ENCODE results near the gene DCP2. TPM values are rescaled to one million over a fixed set of nuclear protein-coding genes. Genes with fewer than 3 reads are reported as not detected.
"Not testable (repeated sequence)": the region's sequence is repeated elsewhere in the genome, so short reads cannot be mapped to it uniquely, and the experiment has no call there.

DCP2 gene
- total and polyA plus RNA-seq, 2 donors from 2014 or later = 6.9 to 43.0 TPM

DNA sequence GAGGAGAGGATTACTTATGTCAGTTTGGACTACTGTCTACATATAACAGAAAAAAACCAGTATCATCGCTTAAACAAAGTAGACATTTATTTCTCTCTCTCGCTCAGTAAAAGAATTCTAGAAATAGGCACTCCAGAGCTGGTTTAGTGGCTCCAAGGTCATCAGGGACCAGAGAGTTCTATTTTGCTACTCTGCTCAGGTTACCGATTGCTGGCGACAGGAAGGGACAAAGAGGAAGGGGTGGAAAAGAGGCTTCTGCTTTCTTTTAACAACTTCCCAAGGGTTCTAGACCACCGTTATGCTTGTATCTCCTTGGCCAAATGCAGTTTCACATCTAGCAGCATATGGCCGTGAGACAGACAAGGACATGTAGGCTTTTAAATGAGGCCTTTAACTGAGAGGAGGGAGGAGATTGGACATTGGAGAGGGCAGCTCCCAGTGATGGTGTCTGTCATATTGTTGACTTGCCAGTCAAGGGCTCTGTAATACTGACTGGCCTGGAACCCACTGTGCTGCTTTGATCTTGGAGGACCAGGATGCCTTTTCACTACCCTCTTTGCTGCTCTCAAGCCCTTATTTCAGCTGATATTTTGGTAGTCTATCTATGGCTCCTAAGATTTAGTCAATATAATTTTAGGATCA lies 15.6 kb upstream of the DCP2 start:
- TF ChIP-seq, protein P1, sequence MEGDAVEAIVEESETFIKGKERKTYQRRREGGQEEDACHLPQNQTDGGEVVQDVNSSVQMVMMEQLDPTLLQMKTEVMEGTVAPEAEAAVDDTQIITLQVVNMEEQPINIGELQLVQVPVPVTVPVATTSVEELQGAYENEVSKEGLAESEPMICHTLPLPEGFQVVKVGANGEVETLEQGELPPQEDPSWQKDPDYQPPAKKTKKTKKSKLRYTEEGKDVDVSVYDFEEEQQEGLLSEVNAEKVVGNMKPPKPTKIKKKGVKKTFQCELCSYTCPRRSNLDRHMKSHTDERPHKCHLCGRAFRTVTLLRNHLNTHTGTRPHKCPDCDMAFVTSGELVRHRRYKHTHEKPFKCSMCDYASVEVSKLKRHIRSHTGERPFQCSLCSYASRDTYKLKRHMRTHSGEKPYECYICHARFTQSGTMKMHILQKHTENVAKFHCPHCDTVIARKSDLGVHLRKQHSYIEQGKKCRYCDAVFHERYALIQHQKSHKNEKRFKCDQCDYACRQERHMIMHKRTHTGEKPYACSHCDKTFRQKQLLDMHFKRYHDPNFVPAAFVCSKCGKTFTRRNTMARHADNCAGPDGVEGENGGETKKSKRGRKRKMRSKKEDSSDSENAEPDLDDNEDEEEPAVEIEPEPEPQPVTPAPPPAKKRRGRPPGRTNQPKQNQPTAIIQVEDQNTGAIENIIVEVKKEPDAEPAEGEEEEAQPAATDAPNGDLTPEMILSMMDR (IDR thresholded peaks at IDR 0.05; ENCODE audit: borderline replicate concordance, extremely low read depth, insufficient read depth) = no peak
- H3K36me3 ChIP-seq (ENCODE audit: control insufficient read depth in 2 of 3, insufficient read depth in 3 of 3, low read length in 3 of 3) = no peaks in the 10 kb centered on the region
- H3K9me3 ChIP-seq (ENCODE audit: control insufficient read depth in 2 of 3, insufficient read depth in 1 of 3, low read length in 3 of 3) = no peaks in the 10 kb centered on the region
- H3K4me1 ChIP-seq (ENCODE audit: control insufficient read depth in 2 of 3, insufficient read depth in 2 of 3, low read depth in 1 of 3, low read length in 3 of 3) = no peaks in the 10 kb centered on the region
- no peak overlapping the region for H3K27ac ChIP-seq (ENCODE audit: low read depth in 2 of 2, low read length in 2 of 2)
- intact Hi-C loops (cut with DNase I) = no loop called here
- DNase-seq = no peak
- H3K27me3 ChIP-seq (ENCODE audit: control insufficient read depth, insufficient read depth, low read length) = no peaks in the 10 kb centered on the region
- FAIRE-seq = no peak
- H3K4me3 ChIP-seq (ENCODE audit: low read length in 3 of 3) = no peak overlapping the region
- H3K9ac ChIP-seq (ENCODE audit: low read length in 3 of 3) = no peak overlapping the region

- intact Hi-C loops (cut with DNase I); H3K4me3 ChIP-seq (ENCODE audit: low read length in 3 of 3); H3K4me1 ChIP-seq (ENCODE audit: control insufficient read depth in 2 of 3, insufficient read depth in 2 of 3, low read depth in 1 of 3, low read length in 3 of 3); H3K27ac ChIP-seq (ENCODE audit: low read depth in 2 of 2, low read length in 2 of 2); H3K9me3 ChIP-seq (ENCODE audit: control insufficient read depth in 2 of 3, insufficient read depth in 1 of 3, low read length in 3 of 3); FAIRE-seq; H3K36me3 ChIP-seq (ENCODE audit: control insufficient read depth in 2 of 3, insufficient read depth in 3 of 3, low read length in 3 of 3); H3K27me3 ChIP-seq (ENCODE audit: control insufficient read depth, insufficient read depth, low read length); DNase-seq; H3K9ac ChIP-seq (ENCODE audit: low read length in 3 of 3): not testable (repeated sequence)
Measured at GRCh38 chr5:112963374-112963733, 13.2 kb upstream of the DCP2 start.

DNA sequence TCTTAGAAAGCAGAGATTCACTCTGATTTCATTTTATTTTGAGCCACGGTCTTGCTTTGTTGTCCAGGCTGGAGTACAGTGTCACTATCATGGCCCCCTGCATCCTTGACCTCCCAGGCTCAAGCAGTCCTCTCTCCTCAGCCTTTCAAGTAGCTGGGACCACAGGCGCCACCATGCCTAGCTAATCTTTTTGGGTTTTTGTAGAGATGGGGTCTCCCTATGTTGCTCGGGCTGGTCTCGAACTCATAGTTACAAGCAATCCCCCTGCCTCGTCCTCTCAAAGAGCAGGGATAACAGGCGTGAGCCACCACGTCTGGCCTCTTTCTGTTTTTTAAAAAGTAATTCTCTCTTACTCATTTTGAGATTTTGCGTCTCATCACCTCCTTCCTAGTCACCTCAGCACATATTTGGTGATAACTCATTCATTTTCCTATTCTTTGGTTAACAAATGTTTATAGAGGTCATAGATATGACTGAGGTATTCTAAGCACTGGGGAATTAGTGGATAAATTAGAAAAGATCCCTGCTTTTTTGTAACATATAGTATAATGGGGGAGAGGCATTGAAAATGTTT lies 10.8 kb upstream of the DCP2 start:
- Histone ChIP-seq H3K36me3 (ENCODE audit: control insufficient read depth in 2 of 3, insufficient read depth in 3 of 3, low read length in 3 of 3) (no peaks in the 10 kb centered on the region), H3K9ac (ENCODE audit: low read length in 3 of 3) (no peak overlapping the region), H3K27me3 (ENCODE audit: control insufficient read depth, insufficient read depth, low read length) (no peaks in the 10 kb centered on the region), H3K9me3 (ENCODE audit: control insufficient read depth in 2 of 3, insufficient read depth in 1 of 3, low read length in 3 of 3) (no peaks in the 10 kb centered on the region), H3K4me1 (ENCODE audit: control insufficient read depth in 2 of 3, insufficient read depth in 2 of 3, low read depth in 1 of 3, low read length in 3 of 3) (no peaks in the 10 kb centered on the region), H3K4me3 (ENCODE audit: low read length in 3 of 3) (no peak overlapping the region), H3K27ac (ENCODE audit: low read depth in 2 of 2, low read length in 2 of 2) (no peak overlapping the region)
- DNase-seq = no peak
- FAIRE-seq = no peak
- intact Hi-C loops (cut with DNase I) = no loop called here
- TF ChIP-seq, protein P1 (IDR thresholded peaks at IDR 0.05; ENCODE audit: borderline replicate concordance, extremely low read depth, insufficient read depth) = no peak

GRCh38 chr5:112967520-112968083 lies 9.0 kb upstream of the DCP2 start:
- Histone ChIP-seq H3K4me3 (ENCODE audit: low read length in 3 of 3) (no peak overlapping the region), H3K9me3 (ENCODE audit: control insufficient read depth in 2 of 3, insufficient read depth in 1 of 3, low read length in 3 of 3) (no peaks in the 10 kb centered on the region), H3K27me3 (ENCODE audit: control insufficient read depth, insufficient read depth, low read length) (no peaks in the 10 kb centered on the region), H3K9ac (ENCODE audit: low read length in 3 of 3) (no peak overlapping the region), H3K27ac (ENCODE audit: low read depth in 2 of 2, low read length in 2 of 2) (no peak overlapping the region), H3K4me1 (ENCODE audit: control insufficient read depth in 2 of 3, insufficient read depth in 2 of 3, low read depth in 1 of 3, low read length in 3 of 3) (no peaks in the 10 kb centered on the region), H3K36me3 (ENCODE audit: control insufficient read depth in 2 of 3, insufficient read depth in 3 of 3, low read length in 3 of 3) (no peaks in the 10 kb centered on the region)
- FAIRE-seq = no peak
- intact Hi-C loops (cut with DNase I) = no loop called here
- no peak for DNase-seq
- TF ChIP-seq, protein P1 (IDR thresholded peaks at IDR 0.05; ENCODE audit: borderline replicate concordance, extremely low read depth, insufficient read depth) = no peak

Measured in kidney (tissue), 14 donors.